GM19324 (cell line): ENCODE results near the gene RNF113A.
"Not testable (repeated sequence)": the region's sequence is repeated elsewhere in the genome, so short reads cannot be mapped to it uniquely, and the experiment has no call there.

Experiments
- ATAC-seq: cut with Tn5 transposase; IDR thresholded peaks from one replicate; pipeline ENCODE4 v1.9.1; 2021; ENCODE audit warnings: mild to moderate bottlenecking, moderate library complexity; ENCODE audit not compliant: unreplicated experiment, low FRiP score

Gene RNF113A

DNA sequence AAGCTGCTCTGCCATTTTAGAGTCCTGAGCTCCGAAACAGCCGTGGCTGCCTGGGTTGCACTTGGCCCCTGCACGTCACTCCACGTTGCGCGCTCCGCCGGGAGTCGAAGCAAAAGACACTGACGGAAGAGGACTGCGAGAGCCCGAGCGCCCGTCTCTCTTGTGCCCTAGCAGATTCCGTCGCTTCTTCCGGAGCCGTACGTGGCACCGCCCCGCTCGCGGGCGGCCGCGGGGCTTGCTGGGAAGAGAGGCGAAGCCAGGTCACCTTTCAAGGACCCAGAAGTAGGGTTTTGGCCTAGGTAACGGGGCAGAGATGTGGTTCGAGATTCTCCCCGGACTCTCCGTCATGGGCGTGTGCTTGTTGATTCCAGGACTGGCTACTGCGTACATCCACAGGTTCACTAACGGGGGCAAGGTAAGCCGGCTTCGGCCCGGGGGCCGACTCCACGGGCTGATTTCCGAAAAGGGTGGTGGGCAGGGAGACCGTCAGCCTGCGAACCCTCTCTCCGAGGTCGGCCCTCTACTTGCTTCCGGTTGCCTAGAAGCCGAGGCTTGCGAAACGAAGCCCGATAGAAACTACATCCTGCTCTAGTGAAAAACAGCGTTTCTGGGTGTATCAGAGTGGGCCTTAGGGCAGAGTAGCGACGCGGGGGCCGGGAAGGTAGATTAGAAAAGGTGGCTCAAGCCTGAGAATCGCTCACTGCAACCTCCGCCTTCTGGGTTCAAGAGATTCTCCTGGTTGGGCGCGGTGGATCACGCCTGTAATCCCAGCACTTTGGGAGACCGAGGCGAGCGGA lies at the start of gene RNF113A, which contains the start of gene NDUFA1:
TSS of gene RNF113A (minus strand) at position 135 of the 797 bp plus-strand sequence. CDS start at position 15, 120 bp downstream.
TSS of gene NDUFA1 (plus strand) at position 234 of the 797 bp plus-strand sequence. CDS start at position 314, 80 bp downstream.
- ATAC-seq: peak; percentile 93

DNA sequence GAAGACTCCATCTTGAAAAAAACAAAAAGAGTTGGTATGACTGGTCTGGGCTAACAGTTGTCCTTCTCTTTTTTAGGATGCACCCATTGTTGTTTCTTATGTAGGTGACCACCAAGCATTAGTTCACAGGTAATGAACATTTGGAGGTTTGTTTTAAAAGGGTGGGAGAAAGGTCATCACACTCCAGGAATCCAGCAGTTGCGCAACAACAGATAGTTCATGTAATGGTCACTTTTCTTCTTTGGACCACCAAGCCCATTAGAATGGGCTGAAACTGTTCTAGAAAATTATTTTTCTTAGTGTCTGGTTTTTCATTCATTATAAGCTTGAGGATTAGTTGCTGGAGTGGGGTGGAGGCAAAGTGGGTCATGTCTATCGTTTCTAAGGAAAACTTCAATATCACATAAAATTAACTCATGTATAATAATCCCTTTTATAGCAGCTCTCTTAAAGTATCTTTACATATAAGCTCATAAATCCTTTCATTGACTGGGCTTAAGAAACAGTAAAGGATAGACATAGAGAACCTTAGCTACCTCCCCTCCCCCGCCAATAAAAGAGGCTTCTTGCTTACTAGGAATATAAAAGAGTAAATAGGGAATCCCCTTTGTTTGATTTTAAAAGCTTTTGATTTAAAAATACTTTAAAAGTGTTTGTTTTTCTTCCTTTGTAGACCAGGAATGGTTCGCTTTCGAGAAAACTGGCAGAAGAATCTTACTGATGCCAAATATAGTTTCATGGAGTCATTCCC lies 48.5 kb upstream of the RNF113A start:
- no peak for ATAC-seq

DNA sequence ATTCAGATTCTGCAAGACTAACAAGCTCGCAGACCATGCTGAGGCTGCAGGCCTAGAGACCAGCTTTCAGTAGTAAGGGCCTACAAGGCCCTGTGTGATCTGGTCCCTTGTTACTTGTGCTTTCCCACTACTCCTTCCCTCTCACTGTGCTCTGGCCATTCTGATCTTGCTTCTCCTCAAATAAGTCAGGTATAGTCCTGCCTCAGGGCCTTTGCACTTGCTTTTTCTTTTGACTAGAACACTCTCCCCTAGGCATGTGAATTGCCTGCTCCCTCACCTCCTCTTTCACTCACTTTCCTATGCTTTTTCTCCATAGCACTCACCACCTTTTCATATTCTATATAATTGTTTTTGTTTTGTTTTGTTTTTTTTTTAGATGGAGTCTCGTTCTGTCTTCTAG lies 46.3 kb upstream of the RNF113A start:
- no peak for ATAC-seq

DNA sequence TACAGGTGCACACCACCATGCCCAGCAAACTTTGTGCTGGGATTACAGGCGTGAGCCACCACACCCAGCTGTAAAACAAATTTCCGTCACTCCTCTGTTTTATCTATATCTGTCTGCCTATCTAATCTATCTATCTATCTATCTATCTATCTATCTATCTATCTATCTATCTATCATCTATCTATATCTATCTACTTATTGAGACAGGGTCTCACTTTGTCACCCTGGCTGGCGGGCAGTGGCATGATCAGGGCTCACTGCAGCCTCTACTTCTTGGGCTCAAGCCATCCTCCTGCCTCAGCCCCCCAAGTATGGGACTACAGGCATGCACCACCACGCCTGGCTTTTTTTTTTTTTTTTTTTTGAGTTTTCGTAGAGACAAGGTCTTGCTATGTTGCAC lies 44.8 kb upstream of the RNF113A start:
- no peak for ATAC-seq

DNA sequence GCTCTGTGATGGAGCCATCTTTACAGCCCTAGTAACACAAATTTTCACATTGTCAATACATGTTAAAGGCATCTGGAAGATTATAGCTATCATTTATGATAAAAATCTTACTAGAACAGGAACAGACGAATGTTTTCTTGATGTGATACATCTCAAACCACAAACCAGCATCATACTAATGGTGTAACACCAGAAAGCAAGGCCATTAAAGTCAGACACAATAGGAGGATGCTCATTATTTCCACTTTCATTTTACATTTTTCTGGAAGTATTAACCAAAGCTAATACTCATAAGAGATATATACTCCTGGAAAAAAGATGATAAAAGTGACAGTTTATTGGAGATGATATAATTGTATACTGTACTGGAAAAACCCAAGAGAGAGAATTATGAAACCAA lies 29.4 kb upstream of the RNF113A start:
- ATAC-seq: no peak

DNA sequence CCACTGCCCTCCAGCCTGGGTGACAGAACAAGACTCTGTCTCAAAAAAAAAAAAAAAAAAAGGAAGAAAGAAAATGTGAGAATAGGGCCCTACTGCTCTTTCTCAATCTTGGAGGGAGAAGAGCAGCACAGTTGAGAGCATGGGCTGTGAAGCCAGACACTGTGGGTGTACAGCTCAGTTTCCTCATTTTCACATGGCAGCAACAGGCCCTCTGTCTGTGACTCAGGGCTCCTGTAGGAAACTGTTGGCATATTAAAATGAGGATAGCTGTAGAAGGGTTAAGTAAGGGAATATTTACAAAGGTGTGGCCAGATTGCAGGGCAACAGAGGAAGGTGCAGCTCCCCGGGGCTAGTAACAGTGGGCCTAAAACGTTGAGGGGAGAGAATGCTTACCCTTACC lies 27.6 kb upstream of the RNF113A start:
- ATAC-seq: no peak

DNA sequence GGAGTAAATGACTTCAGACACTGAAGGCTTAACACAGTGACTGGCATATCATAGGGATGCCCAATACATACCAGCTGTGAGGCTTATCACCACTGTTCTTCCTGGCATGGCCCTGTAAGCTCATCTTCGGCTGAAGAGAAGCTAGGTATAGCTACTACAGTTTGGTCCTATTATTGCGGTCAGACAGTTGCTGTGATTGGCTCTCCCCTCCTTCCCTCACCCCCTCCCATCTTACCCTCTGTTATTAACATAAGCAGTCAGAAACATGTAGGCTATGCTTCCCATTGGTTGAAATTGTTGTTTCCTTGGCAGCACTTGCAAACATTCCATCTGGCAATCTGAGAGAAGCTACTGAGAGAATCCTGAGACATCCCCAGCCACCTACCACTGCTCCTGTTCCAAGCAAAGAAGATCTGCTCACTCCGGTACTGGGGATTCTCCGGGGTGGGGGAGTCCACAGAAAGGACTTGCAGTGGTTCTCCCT lies 24.4 kb upstream of the RNF113A start, which contains the start of gene AKAP14:
TSS of gene AKAP14 (plus strand) at position 51 of the 484 bp plus-strand sequence. CDS start 7,331 bp downstream, outside the sequence.
- ATAC-seq: no peak

DNA sequence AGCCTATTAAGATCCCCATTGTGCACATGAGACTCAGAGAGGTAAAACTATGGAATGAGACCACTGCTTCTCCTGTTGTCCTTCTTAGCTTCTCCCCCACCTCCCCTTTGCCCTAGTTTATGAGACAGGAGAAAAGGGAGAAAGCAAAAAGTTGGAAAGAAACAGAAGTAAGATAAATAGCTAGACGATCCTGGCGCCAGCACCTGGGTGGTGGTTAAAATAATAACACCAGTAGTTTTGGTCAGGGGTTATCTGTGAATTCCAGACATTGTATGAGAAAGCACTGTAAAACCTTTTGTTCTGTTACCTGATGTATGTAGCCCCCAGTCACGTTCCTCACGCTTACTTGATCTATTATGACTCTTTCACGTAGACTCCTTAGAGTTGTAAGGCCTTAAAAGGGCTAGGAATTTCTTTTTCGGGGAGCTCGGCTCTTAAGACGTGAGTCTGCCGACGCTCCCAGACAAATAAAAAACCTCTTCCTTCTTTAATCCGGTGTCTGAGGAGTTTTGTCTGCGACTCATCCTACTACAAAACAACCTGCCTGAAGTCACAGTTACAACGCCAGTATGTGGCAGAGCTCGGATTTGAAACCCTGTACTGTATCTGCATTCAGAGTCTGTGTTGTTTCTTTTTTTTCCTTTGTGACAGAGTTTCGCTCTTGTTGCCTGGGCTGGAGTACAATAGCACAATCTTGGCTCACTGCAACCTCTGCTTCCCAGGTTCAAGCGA lies 20.6 kb upstream of the RNF113A start:
- not testable (repeated sequence) for ATAC-seq

DNA sequence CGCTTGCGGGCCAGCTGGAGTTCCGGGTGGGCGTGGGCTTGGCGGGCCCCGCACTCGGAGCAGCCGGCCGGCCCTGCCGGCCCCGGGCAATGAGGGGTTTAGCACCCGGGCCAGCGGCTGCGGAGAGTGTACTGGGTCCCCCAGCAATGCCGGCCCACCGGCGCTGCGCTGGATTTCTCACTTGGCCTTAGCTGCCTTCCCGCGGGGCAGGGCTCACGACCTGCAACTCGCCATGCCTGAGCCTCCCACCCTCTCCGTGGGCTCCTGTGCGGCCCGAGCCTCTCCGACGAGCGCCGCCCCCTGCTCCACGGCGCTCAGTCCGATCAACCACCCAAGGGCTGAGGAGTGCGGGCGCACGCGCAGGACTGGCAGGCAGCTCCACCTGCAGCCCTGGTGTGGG lies 19.1 kb upstream of the RNF113A start:
- not testable (repeated sequence) for ATAC-seq

DNA sequence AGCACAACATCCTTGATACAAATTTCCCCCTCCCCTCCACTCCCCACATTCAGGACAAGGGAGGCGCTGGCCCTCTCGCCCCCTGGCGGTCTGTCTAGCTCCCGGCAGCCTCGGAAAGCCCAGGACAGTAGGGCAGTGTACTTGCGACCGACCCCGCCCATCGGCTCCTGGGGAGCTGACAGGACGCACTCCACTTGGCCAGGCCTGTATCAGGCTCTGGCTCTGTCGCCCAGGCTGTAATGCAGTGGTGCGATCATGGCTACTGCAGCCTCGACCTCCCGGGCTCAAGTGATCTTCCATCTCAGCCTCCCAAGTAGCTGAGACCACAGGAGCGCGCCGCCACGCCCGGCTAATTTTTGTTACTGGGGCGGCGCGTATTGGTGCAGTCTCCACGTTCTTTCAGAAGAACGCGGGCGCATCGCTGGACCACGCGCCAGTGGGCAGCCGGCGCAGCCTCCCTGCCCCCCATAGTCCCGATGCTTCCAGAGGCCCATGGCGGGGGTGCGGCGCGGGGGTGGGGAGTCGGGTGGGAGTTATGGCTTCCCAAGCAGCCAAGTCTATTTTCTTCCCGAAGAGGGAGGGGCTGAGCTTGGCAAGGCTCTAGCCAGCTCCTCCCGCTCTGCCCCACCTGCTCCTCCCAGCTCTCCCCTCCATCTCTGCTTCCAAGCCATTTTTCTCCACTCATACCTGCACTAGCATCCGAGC lies 16.3 kb upstream of the RNF113A start:
- no peak for ATAC-seq

DNA sequence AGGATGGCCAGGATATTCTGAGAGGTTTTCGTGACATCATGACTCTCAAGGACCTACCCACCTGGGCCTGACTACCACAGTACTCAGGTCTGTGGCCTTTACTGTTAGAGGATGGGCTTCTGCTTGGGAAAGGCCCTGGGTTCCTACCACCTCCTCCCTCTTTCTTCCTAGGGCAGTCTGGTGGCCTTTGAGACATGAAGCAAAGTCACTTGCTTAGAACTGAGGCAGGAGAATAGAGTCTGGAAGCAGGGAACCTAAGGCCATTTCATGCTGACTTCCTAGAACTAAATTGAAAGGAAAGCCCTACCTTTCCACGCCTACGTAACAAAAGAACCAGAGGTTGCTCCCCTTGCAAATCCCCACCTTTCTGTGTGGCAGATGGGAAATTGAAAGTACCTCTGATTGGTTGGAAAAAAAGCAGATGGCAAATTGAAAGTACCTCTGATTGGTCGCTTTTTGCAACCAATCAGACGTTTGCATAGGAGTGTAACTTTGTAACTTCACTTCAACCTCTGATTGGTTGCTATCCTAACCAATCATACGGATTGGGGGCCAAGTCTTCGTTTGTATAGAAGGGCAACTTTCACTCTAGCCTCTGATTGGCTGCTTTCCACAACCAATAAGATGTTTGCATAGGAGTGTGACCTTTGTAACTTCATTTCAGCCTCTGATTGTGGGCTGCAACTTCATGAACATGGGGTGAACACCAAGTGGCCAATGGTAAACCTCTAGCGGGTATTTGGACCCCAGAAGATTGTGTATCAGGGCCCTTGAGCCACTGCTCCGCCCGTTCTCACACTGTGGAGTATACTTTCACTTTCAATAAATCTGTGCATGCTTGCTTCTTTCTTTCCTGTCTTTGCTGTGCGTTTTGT lies 14.3 kb upstream of the RNF113A start:
- no peak for ATAC-seq

DNA sequence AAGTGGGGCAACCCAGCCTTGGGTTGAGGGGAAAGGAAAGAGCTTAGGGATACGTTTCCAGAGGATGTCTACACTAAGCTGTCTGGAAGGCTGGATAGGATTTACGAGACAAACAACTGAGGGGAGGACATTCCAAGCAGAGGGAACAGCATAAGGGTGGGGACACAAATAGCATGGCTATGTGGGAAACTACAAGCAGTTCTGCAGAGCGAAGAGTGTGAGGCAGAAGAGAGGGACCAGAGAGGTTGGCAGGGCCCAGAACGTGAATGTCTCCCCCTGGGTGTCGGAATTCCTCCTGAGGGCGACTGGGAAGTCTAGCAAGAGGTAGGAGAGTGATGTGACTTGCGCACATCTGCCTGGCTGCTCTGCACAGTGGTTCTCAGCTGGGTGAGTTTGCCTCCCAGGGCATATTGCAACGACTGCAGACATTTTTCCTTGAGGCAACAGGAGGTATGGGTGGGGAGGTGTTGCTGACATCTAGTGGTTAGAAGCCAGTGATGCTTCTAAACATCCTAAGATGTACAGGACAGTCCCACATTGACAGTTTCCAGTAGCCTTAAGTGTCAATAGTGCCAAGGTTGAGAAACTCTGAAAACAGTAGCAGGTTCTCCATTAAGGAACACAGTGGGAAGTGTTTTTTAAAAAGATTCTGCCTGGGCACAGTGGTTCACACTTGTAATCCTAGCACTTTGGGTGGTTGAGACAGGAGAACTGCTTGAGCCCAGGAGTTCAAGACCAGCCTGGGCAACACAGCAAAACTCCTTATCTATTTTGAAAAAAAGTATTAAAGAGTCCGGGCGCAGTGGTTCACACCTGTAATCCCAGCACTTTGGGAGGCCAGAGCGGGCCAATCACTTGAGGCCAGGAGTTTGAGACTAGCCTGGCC lies 9.3 kb upstream of the RNF113A start:
- ATAC-seq: peak; percentile 80

DNA sequence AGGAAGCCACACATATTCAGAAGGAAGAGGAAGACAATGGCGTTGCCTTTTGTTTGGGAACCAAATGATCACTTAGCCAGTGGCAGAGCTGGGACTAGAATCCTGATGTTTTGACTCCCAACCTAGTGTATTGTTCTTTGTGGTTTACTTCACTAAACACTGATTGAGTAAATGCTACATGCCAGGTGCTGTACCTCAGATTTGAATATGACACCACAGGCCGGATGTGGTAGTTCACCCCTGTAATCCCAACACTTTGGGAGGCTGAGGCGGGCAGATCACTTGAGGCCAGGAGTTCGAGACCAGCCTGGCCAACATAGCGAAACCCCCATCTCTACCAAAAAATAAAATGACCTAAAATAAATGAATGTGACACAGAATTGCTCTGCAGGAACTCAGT lies 8.5 kb upstream of the RNF113A start:
- ATAC-seq: no peak

DNA sequence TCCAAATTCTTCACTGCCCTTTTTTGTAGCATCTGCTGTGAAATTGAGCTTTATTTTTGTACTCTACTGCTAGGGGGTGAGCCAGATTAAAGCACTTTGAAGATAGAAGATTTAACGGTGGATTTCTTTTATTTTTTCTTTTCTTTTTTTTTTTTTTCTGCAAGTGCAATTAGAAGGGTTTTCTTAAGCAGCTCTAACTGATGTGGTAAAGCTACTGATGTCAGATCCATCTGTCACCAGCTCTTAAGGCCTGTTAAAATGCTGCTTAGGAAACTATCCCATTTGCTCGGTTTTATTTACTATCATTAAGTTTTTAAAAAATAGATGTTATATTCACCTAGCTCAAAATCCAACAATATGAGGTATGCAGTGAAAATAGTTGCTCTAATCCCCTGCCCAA lies 7.2 kb upstream of the RNF113A start:
- ATAC-seq: no peak

DNA sequence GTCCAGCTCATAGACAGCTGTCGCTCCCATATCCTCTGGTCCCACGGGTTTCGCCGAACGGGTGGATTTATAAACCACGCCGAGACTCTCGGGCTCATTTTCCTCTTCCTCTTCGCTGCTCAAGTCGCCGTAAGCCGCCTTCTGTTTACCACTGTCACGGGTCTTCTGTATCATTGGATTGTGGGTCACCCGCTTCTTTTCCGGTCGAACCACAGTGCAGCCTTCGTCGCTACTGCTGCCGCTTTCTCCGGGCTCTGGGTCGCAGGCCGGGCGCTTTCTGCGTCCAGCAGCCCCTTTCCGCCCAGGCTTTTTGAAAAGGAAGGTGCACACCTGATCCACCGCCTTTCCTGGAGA lies 311 bp downstream of the RNF113A start:
- peak; percentile 42 for ATAC-seq

DNA sequence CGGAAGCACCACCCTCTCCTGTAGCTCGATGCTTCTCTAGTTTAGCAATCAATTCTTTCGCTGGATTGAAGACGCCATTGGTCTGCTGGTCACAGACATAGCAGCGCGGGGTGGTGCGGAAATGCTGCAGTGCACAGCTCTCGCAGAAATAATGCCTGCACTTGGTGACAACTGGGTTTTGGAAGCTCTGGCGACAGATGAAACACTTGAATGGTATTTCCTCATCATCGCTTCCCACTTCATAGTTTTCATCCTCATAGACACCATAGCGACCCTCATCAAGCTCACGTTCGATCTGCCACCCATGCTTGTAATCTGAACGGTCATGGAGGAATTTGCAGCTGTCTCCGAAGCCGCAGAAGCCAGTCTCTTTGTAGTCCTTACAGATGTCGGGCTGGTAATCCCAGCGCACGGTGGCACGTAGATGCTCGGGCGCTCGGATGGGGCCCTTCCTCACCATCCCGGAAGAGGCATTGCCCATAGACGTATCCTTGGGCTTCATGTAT lies 854 bp downstream of the RNF113A start:
- ATAC-seq: no peak

DNA sequence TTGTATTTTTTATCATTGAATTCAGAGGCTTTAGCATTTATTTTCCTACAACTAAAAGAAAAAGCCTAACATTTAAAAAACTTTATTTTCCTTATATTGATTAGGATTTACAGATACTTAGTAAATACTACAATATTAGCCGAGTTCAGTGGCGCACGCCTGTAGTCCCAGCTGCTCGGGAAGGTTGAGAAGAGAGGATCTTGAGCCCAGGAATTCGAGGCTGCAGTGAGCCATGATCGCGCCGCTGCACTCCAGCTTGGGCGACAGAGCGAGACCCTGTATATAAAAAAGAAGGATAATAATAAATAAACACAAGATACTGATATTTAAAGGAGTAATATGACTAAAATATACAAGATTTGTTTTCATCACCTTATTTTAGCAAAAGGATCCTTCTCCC lies 18.1 kb downstream of the RNF113A start:
- no peak for ATAC-seq
